GM19238 (cell line): ENCODE results near the gene DPCD.
"Not testable (repeated sequence)": the region's sequence is repeated elsewhere in the genome, so short reads cannot be mapped to it uniquely, and the experiment has no call there.

Source experiments
- DNase-seq: peaks from one replicate; pipeline ENCODE4 v3.0.0; 2011; ENCODE audit warnings: low spot score; ENCODE audit not compliant: insufficient read length

Gene DPCD

GRCh38 chr10:101618871-101619270 lies 30.8 kb downstream of the DPCD start:
- DNase-seq = no peak

DNA sequence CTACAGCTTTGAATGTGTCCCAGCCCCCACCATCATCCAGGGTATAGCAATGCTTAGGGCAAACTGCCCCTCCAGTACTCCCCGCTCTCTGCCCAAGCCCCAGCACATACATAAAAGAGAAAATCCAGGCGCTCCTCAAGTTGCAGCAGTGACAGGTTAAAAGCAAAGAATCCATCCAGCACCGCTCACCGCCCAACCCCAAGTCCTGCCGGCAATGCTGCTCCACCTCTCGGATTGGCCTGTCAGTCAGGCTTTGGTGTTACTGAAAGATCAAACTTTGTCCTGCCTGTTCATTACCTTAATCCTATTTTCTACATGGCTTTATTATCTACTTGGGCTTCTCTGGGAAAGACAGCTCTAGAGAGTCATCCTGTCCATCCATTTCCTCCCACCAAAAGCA lies 31.9 kb downstream of the DPCD start:
- DNase-seq = no peak

DNA sequence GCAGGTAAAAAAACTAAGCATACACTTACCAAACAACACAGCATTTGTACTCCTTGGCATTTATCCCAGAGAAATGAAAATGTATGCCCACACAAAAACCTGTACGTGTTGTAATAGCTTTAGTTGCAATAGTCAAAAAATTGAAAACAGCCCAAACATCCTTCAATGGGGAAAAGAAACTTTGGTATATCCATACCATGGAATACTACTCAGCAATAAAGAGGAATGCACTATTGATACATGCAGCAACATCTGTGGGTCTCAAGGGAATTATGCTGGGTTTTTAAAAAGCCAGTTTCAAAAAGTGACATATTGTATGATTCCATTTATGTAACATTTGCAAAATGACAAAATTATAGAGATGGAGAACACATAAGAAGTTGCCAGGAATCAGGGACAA lies 35.4 kb downstream of the DPCD start:
- no peak for DNase-seq

DNA sequence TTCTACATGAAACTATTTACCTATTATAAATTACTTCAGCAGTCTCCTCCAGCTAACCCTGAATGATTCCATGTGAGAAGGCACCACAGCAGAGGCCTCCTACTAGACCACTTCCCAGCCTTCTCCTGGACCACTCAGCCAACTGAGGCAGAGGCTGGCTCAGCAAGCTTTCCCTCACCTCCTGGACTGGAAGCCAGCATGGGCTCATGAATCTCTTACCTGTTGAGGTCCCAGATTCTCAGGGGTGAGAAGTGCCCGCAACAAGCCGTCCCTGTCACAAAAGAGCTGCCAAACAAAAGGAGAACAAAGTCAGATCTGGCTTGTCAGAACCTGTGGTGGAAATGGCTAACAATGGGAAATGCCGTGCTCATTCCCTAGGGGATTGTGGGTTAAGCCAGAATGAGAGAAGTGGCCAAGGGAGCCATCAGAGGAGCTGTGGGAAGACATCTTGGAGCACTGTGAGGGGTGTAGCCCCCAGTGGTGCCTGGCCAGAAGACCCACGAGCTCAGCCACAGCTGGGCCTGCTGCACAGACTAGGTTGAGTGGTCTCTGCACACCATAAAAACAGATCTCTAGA lies 36.5 kb downstream of the DPCD start:
- no peak for DNase-seq

DNA sequence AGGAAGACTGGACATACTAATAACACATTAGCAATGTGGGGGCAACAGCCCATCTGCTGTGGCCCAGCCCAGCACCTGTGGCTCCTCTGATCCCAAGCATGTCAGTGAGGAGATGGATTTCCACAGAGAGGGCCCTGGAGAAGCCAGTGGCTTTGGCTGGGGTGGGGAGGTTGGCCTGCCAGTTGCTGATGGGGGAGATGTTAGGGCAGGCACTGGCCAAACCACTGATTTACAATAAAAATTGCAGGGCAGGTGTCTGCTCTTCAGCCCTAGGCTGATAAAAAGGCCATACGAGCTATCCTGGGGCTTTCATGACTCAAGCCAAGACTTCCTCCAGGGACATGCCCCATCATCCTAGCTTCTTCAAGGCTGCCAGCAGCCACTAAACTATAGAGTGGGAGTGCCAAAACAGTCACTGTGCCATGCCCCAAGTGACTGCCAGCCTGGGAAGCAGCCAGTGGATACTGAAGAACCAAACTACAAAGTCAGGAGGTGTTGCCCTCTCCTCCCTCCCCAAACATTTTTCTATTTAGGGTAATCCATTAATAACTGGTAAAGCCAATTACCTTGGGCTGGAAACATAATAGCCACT lies 37.8 kb downstream of the DPCD start:
- no peak for DNase-seq

- DNase-seq = no peak
These were observed 41.9 kb downstream of the DPCD start for GRCh38 chr10:101629837-101630632.

DNA sequence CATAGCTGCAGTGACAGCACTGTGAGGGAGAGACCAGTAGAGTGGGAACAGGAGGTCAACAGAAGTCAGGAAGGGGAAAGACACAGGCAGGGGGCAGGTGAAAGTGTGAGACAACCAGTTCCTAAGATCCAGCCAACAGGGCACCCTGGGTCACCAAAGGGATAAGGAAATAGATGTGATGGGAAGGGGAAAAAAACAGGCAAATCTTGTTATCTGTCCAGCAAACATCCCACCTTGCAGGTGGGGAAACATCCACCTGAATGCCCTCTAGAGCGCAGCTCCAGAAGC lies 42.5 kb downstream of the DPCD start:
- DNase-seq = no peak

DNA sequence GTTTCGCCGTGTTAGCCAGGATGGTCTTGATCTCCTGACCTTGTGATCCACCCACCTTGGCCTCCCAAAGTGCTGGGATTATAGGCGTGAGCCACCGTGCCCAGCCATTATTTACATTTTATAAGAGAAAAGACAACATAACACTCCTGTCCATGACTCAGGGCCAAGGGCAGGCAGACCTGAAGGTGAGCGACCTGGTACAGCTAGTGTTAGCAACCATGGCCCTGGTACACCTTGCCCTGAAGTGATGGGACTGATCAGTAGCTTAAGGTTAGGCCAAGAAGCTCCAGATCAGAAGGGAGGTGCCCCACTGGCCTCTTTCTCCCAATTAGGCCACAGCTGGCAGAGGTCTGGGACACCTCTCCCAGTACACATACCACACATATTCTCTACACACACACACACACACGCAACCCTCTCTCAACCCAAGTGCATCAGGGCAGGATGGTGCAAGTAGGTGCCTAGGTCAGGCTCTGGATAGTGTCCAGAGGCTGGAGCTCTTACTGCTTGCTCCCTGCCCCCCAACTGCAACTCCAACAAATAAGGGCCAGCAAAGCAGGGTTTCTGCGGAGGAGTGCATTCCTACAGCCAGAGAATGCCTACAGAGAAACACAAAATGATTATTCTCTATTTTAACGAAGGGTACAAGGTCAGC lies 43.8 kb downstream of the DPCD start:
- no peak for DNase-seq

- not testable (repeated sequence) for DNase-seq
These were observed 45.4 kb downstream of the DPCD start for GRCh38 chr10:101633510-101633909.

GRCh38 chr10:101639141-101639900 lies 51.2 kb downstream of the DPCD start:
- DNase-seq = no peak

- no peak for DNase-seq
These were observed 55.4 kb downstream of the DPCD start for GRCh38 chr10:101643546-101643945.

GRCh38 chr10:101644002-101644401 lies 55.9 kb downstream of the DPCD start:
- no peak for DNase-seq

DNA sequence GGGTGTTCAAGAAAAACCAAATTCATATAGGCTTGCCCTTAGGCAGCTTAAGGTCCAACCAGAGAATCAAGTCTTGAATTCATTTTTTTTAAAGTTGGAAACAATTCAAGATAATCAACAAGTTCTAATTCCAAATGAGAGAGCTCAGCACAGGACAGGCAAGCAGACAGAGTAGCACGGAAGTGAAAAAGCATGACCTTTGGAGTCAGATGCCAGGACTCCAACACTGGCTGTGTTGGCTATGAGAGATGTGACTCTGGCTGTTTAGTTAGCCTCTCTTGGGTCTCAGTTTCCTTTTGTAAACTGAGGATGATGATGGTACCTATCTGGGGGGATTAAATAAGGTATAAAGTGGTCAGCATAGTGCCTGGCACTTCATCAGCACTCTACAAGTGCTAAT lies 57.5 kb downstream of the DPCD start:
- no peak for DNase-seq

DNA sequence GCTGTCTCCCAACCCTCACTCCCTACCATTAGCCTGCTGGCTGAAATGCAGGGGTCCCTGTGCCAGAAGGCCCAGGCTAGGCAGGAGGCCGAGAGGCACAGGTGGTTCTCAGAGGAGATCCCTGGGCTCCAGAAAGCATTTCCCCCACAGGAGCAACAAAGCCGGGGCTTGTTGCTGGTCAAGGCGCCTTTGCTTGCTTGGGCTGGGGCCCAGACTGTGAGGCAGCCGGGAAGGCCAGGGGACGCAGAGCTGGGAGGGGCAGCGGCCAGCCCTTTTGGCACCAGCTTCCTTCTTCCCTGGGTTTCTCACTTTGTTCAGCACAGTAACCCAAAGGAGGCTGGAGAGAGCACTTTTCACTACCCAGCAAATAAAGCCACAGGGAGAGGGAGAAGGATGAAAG lies 58.2 kb downstream of the DPCD start:
- DNase-seq = no peak

- DNase-seq = no peak
These were observed 59.1 kb downstream of the DPCD start for GRCh38 chr10:101647255-101647654.

DNA sequence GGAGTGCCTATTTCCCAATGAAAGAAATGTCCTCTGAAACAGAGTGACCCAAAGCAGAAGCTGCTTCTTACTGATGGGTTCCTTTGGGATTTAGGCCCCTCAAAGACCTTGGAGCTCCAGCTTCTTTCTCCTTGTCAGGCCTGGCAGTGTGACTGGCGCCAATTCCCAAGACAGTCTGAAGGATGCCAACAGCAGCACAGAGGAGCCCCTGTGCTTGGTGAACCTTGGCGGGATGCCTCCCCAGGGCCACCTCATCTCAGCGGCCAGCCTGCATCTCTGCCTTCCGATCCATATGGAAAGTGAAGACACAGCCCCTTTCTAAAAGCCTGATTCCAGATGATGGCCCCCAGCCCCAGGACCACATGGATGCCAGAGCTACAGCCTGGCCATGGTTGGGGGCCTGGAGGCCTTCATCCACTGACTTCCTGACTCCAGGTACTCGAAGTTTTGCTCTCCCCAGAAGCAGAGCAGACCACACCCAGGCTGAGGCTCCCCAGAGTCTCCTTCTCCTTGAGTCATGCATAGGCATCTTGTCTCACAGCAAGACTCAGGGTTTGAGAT lies 61.5 kb downstream of the DPCD start:
- no peak for DNase-seq

DNA sequence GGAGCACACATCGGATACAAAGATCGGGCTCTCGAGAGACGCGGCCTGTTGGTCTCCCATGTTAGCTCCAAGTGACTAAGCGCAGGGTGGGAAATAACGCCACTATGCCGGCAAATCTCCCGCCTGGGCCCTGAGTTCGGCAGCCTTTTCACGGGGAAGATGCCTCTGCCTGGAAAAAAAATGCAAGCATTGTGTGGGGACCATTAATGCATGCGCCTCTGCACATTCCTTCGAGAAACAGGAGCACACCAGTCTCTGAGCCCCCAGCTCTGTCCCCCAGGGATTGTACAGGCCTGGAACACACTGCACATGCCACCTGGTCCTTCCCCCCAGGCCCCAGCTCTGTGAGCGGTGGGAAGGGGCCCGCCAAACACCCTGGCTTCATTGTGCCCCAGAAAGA lies 62.7 kb downstream of the DPCD start:
- no peak for DNase-seq

- DNase-seq = no peak
These were observed 63.2 kb downstream of the DPCD start for GRCh38 chr10:101651336-101651735.

DNA sequence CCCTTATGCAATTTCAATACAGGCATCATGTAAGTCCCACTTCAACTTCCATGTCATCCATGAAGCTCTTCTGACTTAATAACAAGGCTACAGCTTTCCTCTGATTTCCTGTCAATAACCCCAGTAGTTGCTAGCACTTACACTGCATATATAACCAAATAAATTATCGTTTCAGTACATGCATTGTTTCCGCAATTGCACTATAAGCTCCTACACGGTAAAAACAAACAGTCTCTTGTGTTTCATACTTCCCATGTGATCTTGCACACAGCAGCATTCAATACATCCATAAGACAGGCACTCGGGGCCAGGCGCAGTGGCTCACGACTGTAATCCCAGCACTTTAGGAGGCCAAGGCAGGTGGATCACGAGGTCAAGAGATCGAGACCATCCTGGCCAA lies 65.4 kb downstream of the DPCD start:
- no peak for DNase-seq

DNA sequence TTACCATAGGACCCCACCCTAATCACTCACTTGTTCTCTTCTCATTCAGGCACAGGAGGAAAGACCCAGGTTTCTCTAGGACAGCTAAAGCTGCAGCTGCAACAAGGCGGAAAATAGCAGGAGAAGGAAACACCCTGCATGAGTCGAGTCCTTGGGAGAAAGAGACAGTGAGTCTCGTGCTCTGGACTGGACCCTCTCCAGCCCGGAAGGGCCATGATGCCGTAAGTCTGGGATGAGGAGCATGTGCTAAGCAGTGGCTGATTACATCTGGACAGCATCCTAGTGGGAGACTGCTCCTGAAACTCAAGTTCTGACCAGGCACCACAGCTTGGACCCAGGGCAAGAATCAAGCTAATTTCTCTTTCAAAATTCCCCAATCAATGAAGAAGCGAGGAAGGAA lies 67.4 kb downstream of the DPCD start:
- no peak for DNase-seq

DNA sequence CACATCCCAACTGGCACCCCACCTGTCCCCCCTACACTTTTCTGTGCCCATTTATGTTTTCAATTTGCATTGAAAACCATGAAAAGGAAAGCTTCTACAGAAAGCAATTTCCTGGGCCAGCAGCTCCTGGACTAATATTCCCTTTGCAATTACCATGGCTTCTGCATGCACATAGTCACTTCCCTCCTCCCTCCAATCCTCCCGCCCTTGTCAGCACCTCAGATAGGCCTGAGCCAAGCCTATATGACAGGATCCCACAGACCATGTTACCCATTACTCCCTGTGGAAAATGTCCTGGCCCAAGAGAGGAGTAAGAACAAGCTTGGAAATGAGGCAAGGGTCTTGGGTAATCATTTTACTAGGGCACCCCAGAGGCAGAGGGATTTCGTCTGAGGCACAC lies 68.8 kb downstream of the DPCD start:
- no peak for DNase-seq

DNA sequence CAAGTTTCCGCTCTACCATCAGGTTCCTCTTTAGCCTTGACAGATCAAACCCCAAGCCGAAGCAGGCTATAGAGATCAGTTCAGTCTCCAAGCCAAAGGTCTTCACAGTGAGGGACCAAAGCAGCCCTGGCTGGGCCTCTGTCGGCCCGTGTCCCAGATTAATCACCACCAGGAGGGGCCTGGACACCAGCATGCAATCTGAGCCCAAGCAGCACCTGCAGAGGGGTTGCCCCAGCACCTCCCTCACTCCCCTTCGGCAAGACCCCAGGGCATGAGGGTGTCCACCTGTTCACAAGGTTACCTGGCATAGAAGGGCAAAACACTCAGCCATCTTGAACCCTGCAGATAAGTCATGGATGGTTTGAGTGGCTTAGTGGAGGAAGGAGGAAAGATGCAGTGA lies 70.9 kb downstream of the DPCD start:
- no peak for DNase-seq
